A673 (cell line): ENCODE data around the gene SLC5A4.
"Not testable (repeated sequence)": the region's sequence is repeated elsewhere in the genome, so short reads cannot be mapped to it uniquely, and the experiment has no call there.

Experiments
- EZH2 ChIP-seq: fragments of 200-600 bp; sonication (generic); IDR thresholded peaks from 2 replicates; pipeline ENCODE4 v1.6.1; 2017; ENCODE audit warnings: borderline replicate concordance, low read depth, mild to moderate bottlenecking, mixed read lengths, antibody characterized with exemption, low read length; ENCODE audit not compliant: poor library complexity, severe bottlenecking
- TF ChIP-seq, protein P1 (sequence below): fragments of 300-800, 200-600 bp; sonication (generic); conservative IDR thresholded peaks from 2 replicates; pipeline ENCODE4 v1.5.1; 2017; ENCODE audit warnings: low read depth, mild to moderate bottlenecking, antibody characterized with exemption, low read length, moderate library complexity, mixed read lengths

DNA sequence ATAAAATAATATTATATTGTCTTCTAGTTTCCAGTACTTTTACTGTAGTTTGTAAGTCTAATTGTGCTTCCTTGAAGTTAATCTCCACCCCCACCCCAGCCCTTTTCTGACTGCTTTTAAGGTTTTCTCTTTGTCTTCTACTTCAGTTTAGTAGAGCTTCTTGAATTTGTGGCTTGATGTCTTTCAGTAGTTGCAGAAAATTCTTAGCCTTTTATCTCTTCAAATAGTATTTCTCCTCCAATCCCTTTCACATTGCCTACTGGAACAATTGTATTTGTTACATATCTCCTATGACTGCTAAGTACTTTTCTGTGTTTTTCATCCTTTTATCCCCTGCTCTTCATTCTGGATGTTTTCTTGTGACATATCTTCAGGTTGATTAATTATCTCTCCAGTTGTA, 38.8 kb upstream of the SLC5A4 start:
- TF ChIP-seq, protein P1, sequence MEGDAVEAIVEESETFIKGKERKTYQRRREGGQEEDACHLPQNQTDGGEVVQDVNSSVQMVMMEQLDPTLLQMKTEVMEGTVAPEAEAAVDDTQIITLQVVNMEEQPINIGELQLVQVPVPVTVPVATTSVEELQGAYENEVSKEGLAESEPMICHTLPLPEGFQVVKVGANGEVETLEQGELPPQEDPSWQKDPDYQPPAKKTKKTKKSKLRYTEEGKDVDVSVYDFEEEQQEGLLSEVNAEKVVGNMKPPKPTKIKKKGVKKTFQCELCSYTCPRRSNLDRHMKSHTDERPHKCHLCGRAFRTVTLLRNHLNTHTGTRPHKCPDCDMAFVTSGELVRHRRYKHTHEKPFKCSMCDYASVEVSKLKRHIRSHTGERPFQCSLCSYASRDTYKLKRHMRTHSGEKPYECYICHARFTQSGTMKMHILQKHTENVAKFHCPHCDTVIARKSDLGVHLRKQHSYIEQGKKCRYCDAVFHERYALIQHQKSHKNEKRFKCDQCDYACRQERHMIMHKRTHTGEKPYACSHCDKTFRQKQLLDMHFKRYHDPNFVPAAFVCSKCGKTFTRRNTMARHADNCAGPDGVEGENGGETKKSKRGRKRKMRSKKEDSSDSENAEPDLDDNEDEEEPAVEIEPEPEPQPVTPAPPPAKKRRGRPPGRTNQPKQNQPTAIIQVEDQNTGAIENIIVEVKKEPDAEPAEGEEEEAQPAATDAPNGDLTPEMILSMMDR = not testable (repeated sequence)
- not testable (repeated sequence) for TF ChIP-seq EZH2
